Measurements from ENCODE around the gene ABCA3.

Gene ABCA3

DNA sequence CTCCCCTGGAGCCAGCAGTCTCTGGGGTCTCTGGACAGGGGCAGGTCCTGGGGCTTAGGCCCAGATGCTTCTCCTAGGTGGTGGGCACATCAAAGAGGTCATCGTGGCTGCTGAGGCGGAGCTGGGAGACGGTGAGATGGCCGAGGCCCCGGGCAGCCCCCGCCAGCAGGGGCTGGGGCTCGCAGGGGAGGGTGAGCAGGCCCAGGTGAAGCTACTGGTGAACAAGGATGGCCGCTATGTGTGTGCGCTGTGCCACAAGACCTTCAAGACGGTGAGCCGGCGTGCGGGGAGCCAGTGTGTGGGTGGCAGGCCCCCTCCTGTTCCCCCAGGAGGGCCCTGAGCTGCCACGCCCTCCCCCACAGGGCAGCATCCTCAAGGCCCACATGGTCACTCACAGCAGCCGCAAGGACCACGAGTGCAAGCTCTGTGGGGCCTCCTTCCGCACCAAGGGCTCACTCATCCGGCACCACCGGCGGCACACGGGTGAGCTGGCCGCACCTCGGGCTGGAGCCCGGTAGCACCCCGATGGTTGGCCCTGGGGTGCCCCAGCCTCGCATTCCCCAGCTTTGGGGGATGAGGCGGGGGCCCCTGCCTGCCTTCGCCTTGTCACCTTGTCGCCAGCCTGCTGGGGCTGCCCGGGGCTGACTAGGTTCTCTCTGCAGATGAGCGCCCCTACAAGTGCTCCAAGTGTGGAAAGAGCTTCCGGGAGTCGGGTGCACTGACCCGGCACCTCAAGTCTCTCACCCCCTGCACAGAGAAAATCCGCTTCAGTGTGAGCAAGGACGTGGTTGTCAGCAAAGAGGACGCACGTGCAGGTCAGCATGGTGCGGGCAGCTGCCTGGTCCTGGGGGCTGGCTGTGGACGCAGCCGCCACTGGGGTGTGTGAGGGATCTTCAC, 108.2 kb downstream of the ABCA3 start:
- no peak for DNase-seq

DNA sequence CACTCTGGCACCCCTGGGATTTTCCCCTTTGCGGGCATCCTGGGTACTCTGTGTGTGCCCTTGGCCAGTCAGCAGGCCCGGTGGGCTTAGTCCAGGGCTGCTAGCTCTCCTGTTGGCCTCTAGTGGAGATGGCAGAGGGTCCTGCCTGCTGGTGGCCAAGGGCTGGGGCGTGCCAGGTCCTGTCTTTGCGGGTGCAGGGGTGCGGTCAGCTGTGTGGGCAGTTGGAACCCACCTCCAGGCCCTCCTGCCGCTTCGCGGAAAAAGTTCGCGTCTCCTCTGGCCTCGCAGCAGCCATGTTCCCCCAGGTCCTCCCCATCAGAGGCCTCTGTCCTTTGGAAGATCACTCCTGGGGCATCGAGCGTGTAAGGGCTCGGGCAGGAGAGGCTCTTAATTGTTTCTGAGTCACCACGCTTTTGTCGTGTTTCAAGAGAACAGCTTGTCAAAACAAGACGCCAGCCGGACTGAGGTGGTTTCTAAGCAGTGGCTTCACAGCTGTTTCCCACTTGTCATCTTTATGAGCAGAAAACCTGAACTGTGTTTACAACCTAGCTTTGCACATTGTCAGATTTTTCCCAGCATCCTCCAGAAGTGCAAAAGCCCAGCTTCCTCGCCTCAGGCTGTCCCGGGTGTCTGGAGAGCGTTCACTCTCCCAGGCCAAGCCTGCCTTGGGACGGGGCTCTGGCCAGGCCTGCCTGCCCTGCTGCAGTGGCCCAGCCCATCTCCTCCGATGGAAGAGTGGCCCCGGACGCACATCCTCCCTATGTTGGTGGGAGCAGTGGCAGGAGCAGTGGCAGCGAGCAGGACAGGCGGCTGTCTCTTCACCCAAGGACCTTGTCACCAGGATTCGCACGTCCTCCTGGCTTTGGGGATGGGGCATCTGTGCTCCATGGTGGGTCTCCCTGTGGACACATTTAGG, 109.3 kb downstream of the ABCA3 start:
- DNase-seq: no peak

DNA sequence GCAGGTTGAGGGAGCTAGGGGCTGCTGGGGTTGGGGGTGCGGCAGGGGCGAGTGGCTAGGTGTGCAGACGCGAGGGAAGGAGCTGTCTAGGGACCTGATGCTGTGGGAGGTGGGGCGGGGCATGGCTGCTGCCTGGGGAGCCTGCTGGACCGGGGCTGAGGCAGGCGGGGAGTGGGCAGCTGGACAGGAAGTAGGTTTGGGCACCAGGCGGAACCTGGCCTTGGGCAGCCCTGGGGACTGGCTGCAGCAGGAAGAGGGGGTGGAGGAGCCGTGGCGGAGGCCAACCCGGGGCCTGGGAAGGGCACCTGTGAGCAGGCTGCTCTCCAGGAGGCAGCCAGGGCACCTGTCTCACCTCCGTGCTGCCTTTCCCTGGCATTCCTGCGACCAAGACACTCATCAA, 110.2 kb downstream of the ABCA3 start:
- no peak for DNase-seq

DNA sequence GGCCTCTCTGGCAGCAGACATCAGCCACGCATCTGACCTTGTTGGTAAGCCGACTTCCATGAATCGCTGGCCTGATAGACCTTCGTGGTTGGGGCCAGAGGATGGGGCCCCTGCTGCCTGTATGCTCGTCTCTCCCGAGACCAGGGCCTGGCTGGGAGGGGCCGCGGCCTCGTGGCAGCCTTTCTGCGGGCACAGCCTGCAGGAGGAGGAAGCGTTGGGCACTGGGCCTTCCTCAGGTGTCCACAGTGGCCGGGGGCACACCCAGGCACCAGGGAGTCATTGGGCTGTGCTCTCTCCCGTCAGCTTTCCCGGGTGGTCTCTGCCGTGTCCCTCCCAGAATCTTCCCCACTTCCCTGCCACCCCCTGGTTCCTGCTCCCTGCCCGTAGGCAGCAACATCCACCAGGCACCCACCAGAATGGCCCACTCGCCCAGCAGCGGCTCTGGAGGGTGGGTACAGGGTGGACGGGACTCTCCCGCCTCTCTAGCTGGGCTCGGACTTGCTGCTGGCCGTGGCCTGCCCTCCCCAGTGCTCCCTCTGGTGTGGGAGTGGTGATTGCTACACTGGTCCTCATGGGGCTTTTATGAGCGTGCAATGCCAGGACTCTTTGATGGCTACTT, 110.8 kb downstream of the ABCA3 start:
- DNase-seq: no peak

DNA sequence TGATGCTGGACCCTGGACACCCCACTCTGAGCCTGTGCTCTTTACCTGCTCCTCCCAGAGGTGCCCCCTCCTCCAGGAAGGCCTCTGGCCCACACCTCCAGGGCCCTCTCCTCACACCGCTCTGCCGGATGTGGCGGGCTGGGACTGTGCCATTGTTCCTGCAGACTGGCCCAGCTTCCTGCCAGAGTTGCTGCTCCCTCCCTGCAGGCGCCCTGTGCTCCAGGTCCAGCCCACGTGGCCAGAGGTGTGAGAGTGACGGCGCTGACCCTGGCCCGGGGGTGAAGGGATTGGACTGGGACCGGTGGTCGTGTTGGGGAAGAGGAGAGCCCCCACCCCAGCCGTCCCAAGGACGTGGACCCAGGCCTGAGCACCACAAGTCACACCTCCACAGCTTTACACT, 111.4 kb downstream of the ABCA3 start:
- DNase-seq: no peak

DNA sequence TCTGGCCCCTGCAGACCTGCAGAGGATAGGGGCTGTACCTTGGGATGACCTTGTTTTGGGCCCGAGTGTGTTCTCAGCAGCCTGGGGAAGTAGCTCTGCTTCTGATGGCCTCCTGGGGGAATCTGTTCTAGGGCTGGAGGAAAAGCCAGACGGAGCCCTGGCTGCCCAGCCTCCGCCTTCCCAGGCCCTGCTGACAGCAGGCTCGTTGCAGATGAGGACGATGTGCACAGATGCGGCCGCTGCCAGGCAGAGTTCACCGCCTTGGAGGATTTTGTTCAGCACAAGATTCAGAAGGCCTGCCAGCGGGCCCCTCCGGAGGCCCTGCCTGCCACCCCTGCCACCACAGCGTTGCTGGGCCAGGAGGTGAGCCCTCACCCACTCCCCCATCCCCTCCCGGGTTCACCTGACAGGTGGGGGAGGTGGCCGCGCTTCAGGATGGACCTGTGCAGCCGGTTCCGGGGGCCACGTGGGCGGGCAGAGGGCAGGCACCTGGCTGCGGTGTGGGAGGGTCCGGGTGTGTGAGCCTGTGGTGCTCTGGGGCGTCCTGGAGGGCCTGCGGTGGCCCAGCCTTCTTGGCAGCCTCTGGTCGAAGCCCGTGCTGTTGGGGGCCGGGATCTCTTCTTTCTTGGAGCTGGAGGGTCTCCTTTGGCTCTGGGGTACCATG, 112.2 kb downstream of the ABCA3 start:
- no peak for DNase-seq

DNA sequence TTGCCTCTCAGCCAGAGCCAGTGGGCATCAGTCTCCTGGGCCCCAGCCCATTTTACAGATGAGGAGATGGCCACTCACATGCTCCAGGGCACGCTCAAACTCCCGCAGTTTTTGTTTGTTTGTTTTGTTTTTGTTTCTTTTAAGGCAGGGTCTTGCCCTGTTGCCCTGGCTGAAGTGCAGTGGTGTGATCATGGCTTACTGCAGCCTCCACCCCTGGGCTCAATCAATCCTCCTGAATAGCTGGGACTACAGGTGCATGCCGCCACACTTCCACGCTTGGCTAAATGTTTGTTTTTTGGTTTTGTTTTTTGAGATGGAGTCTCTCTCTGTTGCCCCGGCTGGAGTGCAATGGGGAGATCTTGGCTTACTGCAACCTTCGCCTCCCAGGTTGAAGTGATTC, 113.6 kb downstream of the ABCA3 start:
- no peak for DNase-seq

DNA sequence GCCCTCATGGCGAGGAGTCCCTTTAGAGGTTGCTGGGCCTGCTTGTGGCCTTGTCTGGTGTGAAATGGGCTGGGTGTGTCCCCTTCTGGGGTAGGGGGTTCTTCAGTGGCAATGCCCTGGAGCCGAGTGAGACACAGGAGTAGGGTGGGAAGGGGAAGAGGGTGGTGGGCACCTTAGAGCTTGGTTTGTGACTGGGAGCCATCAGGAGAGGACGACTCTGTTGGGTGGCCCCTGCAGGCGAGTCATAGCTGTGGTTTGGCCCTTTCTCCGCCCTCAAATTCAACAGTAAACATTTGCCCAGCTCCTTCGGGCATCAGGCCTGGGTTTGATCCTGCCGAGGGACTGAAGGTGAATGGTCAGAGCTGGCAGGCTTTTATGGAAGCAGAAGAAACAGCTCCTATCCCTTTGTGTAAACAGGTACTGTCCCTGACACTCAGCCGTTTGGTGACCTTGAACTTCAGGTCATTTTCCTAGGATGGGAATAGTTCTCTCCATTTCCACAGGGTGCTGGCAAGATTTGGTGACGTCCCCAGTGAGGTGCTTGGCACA, 114.2 kb downstream of the ABCA3 start:
- DNase-seq: no peak

Measured in stimulated activated naive CD4-positive, alpha-beta T cell treated with Interleukin-2 at 50 U/mL for 16 hours (primary cell).